GM12864 (cell line): ENCODE measurements around the gene TRAK1.

Source experiments
- DNase-seq: peaks from one replicate; pipeline ENCODE4 v3.0.0-alpha.2; 2011; ENCODE audit warnings: low read depth
- H3K4me3 ChIP-seq: 2 replicates; pipeline ENCODE4 v1.5.1; 2011; ENCODE audit warnings: mild to moderate bottlenecking, low read depth, low read length, control low read depth
- CTCF ChIP-seq: IDR thresholded peaks from 2 replicates; pipeline ENCODE4 v1.5.1; 2011; ENCODE audit warnings: low read depth, mild to moderate bottlenecking, moderate library complexity, low read length, control low read depth, inconsistent platforms; ENCODE audit errors: missing control alignments

TRAK1 gene

GRCh38 chr3:42088803-42089530 lies 2.2 kb upstream of the TRAK1 start:
- peak; percentile 40 for DNase-seq
- TF ChIP-seq CTCF: no peak
- H3K4me3 ChIP-seq: no peak overlapping the region

GRCh38 chr3:42092006-42092405 lies 849 bp downstream of the TRAK1 start:
- peak; percentile 43 for DNase-seq
- TF ChIP-seq CTCF: no peak
- no peak overlapping the region for H3K4me3 ChIP-seq

GRCh38 chr3:42094128-42094527 lies 3.0 kb downstream of the TRAK1 start:
- no peak for TF ChIP-seq CTCF
- peak; percentile 44 for DNase-seq
- H3K4me3 ChIP-seq: no peak overlapping the region

GRCh38 chr3:42094691-42095391 lies 3.7 kb downstream of the TRAK1 start:
- no peak for DNase-seq
- no peak overlapping the region for H3K4me3 ChIP-seq
- no peak for TF ChIP-seq CTCF

GRCh38 chr3:42095540-42095939 lies 4.4 kb downstream of the TRAK1 start:
- H3K4me3 ChIP-seq: no peak overlapping the region
- no peak for DNase-seq
- no peak for TF ChIP-seq CTCF

GRCh38 chr3:42096796-42097565 lies 5.8 kb downstream of the TRAK1 start:
- DNase-seq: no peak
- TF ChIP-seq CTCF: no peak
- H3K4me3 ChIP-seq: no peak overlapping the region
